Left hindlimb (tissue), 1 donor: ENCODE results near the gene A1CF.
"Not testable (repeated sequence)": the region's sequence is repeated elsewhere in the genome, so short reads cannot be mapped to it uniquely, and the experiment has no call there.

Source experiments
- DNase-seq: peaks from one replicate; pipeline ENCODE4 v3.0.0-alpha.2; 2018

The A1CF gene

GRCh38 chr10:50857579-50857978 lies 27.8 kb downstream of the A1CF start:
- DNase-seq: no peak

- DNase-seq: no peak
Observed at GRCh38 chr10:50855461-50855860, 30.0 kb downstream of the A1CF start.

GRCh38 chr10:50855015-50855414 lies 30.4 kb downstream of the A1CF start:
- DNase-seq: no peak

- no peak for DNase-seq
Observed at GRCh38 chr10:50853557-50853956, 31.9 kb downstream of the A1CF start.

- no peak for DNase-seq
Observed at GRCh38 chr10:50851884-50852671, 33.3 kb downstream of the A1CF start.

- DNase-seq: no peak
Observed at GRCh38 chr10:50850578-50851230, 34.7 kb downstream of the A1CF start.

GRCh38 chr10:50846753-50847152 lies 38.7 kb downstream of the A1CF start:
- no peak for DNase-seq

- DNase-seq: no peak
Observed at GRCh38 chr10:50837095-50837494, 48.3 kb downstream of the A1CF start.

GRCh38 chr10:50832171-50832751 lies 53.2 kb downstream of the A1CF start:
- DNase-seq: no peak

- DNase-seq: no peak
Observed at GRCh38 chr10:50830066-50830465, 55.4 kb downstream of the A1CF start.

GRCh38 chr10:50824782-50825181 lies 60.6 kb downstream of the A1CF start:
- no peak for DNase-seq

GRCh38 chr10:50823789-50824188 lies 61.6 kb downstream of the A1CF start:
- no peak for DNase-seq

- DNase-seq: no peak
Observed at GRCh38 chr10:50809596-50809995, 75.8 kb downstream of the A1CF start.

GRCh38 chr10:50807851-50808776 lies 77.3 kb downstream of the A1CF start:
- no peak for DNase-seq

GRCh38 chr10:50805981-50806622 lies 79.3 kb downstream of the A1CF start:
- no peak for DNase-seq

GRCh38 chr10:50799595-50799994 lies 85.8 kb downstream of the A1CF start:
- no peak for DNase-seq

- DNase-seq: no peak
Observed at GRCh38 chr10:50798297-50798696, 87.1 kb downstream of the A1CF start.

GRCh38 chr10:50796693-50797092 lies 88.7 kb downstream of the A1CF start:
- DNase-seq: no peak

GRCh38 chr10:50794490-50794889 lies 90.9 kb downstream of the A1CF start:
- no peak for DNase-seq

- DNase-seq: no peak
Observed at GRCh38 chr10:50788951-50789945, 96.2 kb downstream of the A1CF start.

- not testable (repeated sequence) for DNase-seq
Observed at GRCh38 chr10:50787962-50788361, 97.5 kb downstream of the A1CF start.
